Fibroblast of the aortic adventitia (primary cell): Measurements from ENCODE around the gene ELAVL1. TPM values are rescaled to one million over a fixed set of nuclear protein-coding genes. Genes with fewer than 3 reads are reported as not detected.

ENCODE experiments used
- DNase-seq: peaks from one replicate; pipeline ENCODE4 v3.0.0-alpha.2; 2010; ENCODE audit warnings: low read depth
- H3K4me3 ChIP-seq: 2 replicates; pipeline ENCODE4 v1.5.1; 2011; ENCODE audit warnings: low read depth, mild to moderate bottlenecking, control low read depth, low read length, moderate library complexity
- total RNA-seq: library from RNA; depleted of rRNA; stranded (reverse); fragments of >200 nt; gene quantifications from 2 replicates; pipeline ENCODE4 v1.2.3, GENCODE V29; 2012; ENCODE audit warnings: low replicate concordance
- TF ChIP-seq, protein P1 (sequence below): IDR thresholded peaks from 2 replicates; pipeline ENCODE4 v1.5.1; 2011; ENCODE audit warnings: mild to moderate bottlenecking, low read length, control low read depth, inconsistent platforms; ENCODE audit not compliant: insufficient read depth

ELAVL1 gene
- total RNA-seq, 1 donor = 34.1 TPM

DNA sequence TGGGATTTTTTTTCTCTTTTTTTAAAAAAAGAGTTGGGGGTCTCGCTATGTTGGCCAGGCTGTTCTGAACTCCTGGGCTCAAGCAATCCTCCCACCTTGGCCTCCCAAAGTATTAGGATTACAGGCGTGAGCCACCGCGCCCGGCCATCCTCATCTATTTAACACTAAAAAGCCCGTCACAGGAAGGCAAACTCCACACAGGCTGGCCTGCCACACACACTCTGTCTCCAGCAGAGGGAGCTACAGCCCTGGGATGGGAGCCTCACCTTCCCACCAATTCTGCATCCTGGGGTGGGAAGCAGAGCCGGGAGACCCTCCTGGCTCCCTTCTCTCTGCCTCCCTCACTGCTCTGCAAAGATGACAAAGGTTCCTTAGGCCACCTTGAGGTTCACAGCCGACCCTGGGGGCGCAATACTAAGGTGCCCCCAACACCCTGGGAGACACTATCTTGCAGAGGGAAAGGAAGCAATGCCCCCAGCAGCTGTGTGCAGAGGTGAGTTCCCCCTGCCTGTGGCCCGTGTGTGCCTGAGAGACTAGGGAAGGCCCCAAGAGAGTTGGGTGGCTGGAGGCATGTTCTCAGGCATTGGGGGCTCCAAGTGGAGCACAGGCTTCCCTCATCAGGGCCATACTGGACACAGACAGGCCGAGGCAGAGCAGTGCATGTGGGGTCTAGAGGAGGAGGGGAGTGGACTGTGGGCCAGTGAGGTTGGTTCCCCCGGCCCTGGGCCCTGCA lies 34.6 kb downstream of the ELAVL1 start:
- H3K4me3 ChIP-seq = no peak overlapping the region
- DNase-seq = peak; percentile 30
- TF ChIP-seq, protein P1, sequence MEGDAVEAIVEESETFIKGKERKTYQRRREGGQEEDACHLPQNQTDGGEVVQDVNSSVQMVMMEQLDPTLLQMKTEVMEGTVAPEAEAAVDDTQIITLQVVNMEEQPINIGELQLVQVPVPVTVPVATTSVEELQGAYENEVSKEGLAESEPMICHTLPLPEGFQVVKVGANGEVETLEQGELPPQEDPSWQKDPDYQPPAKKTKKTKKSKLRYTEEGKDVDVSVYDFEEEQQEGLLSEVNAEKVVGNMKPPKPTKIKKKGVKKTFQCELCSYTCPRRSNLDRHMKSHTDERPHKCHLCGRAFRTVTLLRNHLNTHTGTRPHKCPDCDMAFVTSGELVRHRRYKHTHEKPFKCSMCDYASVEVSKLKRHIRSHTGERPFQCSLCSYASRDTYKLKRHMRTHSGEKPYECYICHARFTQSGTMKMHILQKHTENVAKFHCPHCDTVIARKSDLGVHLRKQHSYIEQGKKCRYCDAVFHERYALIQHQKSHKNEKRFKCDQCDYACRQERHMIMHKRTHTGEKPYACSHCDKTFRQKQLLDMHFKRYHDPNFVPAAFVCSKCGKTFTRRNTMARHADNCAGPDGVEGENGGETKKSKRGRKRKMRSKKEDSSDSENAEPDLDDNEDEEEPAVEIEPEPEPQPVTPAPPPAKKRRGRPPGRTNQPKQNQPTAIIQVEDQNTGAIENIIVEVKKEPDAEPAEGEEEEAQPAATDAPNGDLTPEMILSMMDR = peak; percentile 83

DNA sequence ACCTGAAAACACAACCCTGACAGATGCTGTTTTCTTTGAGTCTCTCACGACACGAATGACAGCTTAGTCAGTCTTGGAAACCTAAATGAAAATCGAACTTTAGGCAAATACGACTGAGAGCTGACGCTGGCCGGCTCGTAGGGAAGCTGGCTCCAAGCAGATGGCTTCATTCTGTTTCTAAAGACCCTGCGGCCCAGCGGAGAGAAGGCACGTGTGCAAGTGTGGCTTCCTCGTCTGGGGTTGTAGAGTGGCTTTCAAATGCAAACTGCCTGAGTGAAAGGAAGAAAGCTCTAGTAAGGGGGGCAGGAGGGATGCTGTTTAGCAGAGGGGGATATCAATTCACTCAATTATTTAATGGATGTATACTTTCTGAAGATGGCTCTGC lies 35.9 kb downstream of the ELAVL1 start:
- TF ChIP-seq, protein P1 = no peak
- no peak overlapping the region for H3K4me3 ChIP-seq
- no peak for DNase-seq

DNA sequence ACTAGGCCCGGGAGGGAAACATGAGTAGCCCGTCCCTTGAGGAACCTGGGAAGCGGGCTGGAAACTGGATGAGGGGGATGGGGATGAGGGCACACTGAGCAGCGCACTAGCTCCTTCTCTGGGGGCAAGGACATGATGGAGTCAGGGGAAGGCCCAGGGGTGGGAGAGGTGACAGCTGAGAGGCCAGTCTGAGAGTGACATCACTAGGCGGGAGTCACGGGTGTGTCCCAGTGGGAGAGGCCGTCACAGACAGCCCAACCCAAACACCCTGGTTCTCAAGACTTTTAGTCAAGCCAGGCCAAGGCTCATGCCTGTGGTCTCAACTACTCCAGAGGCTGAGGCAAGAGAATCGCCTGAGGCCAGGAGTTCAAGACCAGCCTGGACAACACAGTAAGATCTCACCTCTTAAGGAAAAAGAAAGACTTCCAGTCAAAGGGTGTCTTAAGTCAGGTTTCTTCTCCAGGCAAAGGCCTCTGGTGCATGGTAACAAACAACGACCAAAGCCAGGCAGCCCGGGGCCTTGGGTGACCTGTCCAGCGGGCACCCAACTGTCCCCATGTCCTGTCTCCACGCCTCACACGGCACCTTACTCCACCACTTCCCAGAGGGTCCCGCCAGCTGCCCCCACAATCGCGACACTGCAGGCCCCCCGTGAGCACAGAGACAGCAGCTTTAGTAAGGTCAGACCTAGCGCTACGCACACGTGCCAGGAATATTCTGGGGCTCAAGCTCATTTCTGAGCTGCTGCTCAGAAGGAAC lies 36.5 kb downstream of the ELAVL1 start:
- TF ChIP-seq, protein P1 = no peak
- peak; percentile 16 for DNase-seq
- no peak overlapping the region for H3K4me3 ChIP-seq

DNA sequence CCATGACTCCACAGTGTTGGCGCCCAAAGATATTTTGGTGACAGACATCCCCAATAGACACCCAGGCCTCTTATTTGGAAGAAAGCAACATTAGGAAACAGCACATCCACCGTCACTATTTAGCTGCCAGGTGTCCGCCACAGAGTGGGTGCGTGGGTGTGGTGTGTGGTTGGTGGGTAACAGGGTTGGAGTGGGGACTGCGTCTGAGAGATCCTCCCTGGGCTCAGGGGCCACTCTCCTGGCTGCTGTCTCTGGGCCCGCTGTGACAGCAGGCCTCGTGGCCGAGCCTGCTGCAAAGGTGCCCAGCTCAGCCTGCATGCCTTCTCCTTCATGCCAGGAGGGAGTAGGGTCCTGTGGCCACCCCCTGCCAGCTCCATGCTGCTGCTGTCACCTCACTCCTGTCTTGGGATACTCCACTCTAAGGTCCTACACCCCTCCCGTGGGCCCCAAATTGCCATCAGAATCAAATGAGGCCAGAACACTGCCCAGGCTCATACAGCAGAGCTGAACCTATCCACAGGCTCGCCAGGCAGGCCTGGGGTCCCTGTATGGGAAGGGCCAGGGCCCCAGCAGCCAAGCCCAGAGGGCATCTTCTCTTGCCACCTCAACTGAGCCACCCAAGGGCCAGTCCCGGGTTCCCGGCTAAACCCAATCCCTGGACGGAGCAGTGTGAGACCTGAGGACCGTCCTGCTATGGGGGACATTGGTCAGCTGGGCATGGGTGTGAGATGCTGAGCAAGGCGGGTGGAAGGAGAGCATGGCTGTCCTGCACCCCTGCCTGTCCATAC lies 37.2 kb downstream of the ELAVL1 start:
- no peak for DNase-seq
- TF ChIP-seq, protein P1 = no peak
- H3K4me3 ChIP-seq = no peak overlapping the region

DNA sequence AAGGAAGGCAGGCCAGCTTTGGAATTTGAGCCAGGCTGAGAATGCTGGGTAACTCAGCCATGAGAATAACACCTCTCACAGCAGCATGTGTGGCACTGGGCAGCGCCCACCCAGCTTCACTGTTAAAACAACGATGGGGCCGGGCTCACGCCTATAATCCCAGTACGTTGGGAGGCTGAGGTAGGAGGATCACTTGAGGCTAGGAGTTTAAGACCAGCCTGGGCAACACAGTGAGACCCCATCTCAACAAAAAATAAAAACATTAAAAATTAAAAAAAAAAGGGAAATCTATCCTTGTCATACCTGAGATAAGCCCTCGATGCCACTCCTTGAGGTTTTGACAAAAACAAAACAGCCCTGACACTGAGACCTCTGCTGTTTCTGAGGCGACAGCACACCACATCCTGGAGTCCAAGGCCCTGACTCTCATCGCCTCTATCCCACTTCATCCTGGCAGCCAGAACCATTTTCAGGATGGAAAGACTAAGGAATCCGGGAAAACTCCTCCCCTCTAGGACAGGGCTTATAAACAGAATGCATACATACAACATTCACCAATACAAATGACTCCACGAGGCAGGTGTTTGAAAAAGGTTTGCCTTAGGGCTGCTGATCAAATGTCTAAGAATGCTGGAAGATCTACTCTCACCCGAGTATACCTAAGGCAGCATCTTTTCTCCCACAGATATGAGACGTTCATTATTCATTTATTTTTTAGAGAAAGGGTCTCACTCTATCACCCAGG lies 39.3 kb downstream of the ELAVL1 start:
- no peak for DNase-seq
- H3K4me3 ChIP-seq = no peak overlapping the region
- TF ChIP-seq, protein P1 = no peak

DNA sequence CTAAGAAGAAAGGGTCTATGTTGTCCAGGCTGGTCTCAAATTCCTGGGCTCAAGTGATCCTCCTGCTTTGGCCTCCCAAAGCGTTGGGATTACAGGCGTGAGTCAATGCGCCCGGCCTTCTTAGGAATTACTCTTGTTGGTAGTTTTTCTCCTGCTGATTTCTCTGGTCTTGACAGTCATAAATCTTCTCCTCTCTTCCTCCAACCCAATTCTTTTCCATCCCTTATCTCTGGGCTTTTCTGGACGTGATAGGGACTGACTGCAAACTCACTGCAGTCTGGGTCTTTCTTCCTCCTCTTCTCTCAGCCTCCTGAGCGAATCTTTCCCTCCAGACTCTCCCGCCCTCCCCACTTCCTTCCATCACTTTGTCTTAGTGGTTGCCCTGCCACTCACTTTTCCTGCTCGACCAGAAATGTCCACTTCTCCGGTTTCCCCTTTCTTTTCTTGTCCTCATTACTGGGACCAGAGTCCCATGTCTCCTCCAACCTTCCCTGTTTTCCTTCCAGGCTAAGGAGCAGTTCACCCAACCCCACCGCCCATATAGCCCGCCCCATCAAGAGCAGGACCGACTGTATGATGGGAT lies 40.1 kb downstream of the ELAVL1 start:
- TF ChIP-seq, protein P1 = no peak
- no peak for DNase-seq

More for the DNA sequence above, 40.1 kb downstream of the ELAVL1 start:
- no peak overlapping the region for H3K4me3 ChIP-seq
